GM19351 (cell line): ENCODE data around the gene MAP3K21.

Experiments
- ATAC-seq: cut with Tn5 transposase; IDR thresholded peaks from one replicate; pipeline ENCODE4 v1.9.1; 2021; ENCODE audit warnings: mild to moderate bottlenecking, moderate library complexity; ENCODE audit not compliant: unreplicated experiment

The MAP3K21 gene

DNA sequence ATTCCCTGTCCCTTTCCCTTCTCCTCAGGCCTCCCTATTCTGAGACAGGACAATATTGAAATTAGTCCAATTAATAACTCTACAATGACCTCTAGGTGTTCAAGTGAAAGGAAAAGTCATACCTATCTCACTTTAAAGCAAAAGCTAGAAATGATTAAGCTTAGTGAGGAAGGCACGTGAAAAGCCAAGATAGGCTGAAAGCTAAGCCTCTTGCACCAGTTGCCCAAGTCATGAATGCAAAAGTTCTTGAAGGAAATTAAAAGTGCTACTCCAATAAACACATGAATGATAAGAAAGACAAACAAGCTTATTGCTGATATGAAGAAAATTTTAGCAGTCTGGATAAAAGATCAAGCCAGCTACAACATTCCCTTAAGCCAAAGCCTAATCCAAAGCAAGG, 3.8 kb upstream of the MAP3K21 start:
- ATAC-seq = no peak

DNA sequence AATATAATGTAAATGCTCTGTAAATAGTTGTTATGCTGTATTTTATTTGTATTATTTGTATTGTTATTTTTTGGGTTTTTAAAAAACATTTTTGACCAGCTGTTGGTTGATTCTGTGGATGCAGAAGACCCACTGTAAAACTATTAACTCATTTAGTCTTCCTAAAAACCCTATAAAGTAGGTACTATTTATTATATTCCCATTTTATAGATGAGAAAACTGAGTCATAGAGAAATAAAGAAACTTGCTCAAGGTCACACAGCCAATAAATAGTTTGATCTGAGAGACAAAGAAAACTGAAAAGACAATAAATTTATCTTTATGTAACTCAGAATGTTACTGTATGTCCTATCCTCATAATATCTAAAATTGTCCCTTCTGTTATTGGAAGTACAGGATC, 1.2 kb upstream of the MAP3K21 start:
- no peak for ATAC-seq

DNA sequence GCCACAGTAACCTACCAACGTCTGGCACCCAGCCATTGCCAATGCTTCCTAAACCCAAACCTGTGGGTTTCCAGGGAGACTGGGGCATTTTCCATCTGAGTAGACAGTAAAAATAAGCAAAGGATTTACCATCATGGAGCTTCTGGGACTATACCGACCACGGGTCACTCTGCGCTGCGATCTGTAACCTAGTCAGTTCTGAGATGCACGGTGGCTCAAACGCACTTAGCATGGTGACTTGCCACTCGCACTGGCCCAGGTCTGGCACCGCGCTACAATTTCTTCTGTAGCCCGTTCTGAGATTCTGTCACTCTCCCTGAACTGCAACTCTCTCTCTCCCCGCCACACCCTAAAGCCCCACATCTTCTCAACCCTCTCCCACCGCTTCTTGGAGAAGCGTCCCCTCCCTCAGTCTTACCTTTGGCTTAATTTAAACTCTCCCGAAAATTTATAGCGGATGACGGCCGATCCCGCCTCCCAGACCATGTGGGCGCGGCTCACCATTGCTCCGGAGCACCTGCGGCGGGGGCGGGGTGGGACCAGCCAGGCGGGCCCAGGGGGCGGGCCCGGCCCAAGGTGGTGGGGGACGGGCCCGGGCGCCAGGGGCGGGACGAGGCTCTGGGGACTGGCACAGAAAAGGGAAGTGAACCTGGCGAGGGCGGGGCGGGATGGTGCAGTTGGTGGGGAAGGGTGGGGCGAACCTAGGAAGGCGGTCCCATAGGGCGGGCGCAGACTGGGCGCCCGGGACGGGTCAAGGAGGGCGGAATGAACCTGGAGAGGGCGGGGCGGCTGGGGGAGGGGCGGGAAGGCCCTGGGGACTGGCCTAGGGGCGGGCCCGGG, 493 bp upstream of the MAP3K21 start:
- peak; percentile 85 for ATAC-seq

DNA sequence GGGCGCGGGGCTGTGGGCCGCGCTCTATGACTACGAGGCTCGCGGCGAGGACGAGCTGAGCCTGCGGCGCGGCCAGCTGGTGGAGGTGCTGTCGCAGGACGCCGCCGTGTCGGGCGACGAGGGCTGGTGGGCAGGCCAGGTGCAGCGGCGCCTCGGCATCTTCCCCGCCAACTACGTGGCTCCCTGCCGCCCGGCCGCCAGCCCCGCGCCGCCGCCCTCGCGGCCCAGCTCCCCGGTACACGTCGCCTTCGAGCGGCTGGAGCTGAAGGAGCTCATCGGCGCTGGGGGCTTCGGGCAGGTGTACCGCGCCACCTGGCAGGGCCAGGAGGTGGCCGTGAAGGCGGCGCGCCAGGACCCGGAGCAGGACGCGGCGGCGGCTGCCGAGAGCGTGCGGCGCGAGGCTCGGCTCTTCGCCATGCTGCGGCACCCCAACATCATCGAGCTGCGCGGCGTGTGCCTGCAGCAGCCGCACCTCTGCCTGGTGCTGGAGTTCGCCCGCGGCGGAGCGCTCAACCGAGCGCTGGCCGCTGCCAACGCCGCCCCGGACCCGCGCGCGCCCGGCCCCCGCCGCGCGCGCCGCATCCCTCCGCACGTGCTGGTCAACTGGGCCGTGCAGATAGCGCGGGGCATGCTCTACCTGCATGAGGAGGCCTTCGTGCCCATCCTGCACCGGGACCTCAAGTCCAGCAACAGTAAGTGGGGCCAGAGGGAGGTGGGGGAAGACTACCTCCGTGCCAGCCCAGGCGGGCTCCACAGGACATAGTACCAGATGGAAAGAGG, 808 bp downstream of the MAP3K21 start:
- peak; percentile 19 for ATAC-seq

DNA sequence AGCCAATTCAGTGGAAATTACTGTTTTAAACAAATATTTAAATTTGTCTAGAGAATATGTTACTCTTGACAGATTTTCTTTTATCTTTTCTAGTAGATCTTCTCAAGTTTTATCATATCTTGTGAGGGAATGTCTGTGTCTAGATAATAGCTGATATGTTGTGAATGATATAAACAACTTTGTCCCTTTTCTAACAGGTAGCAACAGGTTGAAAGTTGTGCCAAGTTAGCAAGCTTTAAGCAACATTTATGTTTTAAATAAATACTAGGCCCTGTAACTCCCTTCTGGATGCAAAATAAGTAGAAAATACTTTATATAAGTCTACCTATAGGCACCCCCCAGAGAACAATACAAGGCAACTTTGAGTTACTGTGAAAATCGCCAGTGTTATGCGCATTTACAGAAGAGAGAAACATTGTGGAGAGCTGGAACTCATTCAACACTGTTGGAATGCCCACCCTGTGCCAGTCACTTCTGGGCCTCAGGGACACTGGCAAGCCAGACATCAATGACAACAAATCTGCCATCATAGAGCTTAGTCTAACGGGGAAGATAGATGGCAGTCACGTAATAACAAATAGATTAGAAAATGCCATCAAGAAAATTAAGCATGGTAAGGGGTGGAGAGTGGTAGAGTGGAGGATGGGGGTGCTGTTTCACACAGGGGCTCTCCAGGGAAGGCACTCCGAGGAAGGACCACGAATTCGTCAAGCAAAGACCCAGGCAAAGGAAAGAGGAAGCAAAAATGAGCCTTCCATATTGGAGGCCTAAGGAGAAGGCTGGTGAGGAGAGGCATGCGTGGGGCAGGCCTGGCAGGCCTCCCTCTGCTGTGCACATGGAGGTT, 4.4 kb downstream of the MAP3K21 start:
- no peak for ATAC-seq

DNA sequence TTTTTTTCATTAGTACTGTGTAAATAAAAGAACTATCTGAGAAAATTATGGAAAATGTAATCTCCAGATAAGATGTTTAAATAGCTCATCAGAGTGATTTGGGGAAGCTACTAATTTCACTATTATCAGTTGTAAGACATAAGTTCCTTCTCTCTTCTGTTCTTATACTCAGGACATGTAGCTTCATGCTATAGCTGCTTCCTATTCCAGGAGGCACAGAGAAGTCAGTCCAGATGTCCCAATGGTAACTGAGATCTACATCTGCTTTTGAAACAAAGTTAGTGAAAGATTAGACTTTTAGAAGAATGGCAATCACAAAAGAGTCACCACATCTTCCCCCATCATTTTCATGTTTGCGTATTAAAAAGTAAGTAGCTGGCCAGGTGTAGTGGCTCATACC, 5.6 kb downstream of the MAP3K21 start:
- no peak for ATAC-seq

DNA sequence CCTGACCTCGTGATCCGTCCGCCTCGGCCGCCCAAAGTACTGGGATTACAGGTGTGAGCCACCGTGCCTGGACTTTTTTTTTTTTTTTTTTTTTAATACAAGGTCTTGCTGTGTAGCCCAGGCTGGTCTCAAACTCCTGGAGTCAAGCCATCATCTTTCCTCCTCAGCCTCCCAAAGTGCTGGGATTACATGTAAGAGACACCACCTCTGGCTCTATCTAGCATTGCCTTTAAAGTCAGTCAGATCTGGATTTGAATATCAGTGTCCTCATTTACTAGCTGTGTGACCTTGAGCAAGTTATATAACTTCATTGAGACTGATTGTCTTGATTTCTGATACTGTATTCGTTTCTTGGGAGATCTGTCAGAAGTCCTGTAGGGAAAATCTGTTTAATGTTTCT, 6.6 kb downstream of the MAP3K21 start:
- ATAC-seq = no peak

DNA sequence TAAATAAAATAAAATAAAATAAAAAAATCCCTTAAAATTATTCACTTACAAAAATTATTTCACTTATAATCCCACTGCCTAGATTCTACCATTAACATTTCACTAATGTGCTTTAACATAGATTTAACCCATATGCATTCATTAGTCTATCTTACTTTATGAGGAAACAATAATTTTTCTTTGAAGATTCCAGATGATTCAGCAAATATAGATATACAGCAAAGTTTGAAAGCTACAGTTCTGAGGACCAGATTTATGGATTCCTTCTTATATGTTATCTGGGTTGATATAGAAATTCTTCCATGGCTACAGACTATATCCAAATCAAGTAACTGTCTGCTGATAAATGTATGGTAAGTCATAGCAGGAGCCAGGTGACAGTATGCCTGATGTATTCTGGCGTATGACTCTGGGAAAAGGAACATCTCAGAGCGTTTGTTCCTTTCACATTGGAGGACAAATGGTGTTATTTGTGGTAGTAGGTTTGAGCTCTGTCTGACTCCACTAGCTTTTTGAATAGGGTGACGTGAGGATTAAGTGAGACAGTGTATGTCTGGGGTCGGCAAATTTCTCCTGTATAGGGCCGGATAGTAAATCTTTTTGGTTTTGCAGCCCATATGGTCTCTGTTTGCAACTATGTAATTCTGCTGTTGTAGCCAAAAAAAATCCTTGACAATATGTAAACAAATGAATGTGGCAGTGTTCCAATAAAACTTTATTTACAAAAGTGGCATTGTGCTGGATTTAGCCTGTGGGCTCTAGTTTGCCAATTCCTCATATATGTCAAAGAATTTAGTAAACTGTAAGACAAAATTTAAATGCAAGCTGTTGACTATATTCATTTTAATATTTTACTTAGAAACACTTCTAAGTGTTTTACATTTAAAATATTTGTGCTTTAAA, 9.3 kb downstream of the MAP3K21 start:
- ATAC-seq = no peak

DNA sequence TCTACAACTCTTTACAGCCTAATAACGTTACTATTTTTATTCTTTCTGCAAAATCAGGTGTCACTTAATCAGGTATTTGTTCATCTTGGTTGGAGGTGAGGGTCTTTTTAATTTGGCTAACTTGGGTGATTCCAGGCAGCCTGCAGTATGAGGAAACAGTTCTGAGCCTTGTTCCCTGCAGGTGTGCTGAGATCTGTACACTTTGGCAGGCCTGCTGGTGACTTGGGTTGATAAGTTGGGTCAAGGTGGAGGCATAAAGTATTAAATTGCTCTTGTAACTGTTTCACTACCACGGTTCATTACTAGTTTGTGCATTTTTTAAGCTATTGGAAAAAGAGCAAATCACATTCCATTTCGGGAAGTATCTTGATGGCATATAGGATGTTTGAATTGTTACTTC, 10.0 kb downstream of the MAP3K21 start:
- no peak for ATAC-seq

DNA sequence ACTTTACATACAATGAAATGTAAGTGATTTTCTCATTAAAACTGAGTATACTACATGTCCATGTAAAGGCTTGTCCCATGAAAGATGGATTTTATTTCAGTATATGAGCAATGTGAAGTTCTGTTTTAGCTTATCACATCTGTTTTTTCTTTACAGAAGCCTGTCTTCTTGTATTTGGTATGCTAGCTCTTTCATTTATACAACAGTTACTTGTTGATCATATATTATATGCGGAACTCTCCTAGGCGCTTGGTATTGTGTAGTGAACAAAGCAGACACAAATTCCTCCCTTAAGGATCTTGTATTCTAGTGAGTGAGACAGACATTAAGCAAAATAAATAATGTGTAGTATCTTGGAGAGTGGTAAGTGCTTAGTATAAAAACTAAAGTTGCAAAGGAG, 10.6 kb downstream of the MAP3K21 start:
- no peak for ATAC-seq

DNA sequence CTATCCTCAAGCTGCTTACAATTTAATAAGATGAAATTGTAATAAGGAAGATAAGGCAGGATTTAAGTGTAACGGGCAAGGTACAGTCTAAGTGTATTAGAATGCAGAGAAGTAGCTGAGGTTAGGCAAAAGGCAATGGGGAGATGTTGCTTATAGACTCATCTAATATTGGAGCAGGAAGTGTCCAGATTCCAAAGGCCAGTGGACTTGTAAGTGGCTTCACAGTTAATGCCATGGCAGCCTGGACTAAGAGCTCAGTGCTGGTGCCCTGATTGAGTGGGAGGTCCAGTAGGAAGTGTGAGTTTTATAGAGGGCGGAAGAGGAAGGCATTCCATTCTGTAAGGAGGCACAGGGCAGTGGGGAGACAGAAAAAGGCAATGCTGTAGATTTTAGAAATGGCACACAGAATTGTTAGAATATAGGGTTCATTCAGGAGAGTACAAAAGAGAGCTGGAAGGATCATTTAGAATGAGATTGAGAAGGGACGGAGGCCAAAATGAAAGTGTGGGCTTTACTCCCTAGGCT, 12.6 kb downstream of the MAP3K21 start:
- no peak for ATAC-seq

DNA sequence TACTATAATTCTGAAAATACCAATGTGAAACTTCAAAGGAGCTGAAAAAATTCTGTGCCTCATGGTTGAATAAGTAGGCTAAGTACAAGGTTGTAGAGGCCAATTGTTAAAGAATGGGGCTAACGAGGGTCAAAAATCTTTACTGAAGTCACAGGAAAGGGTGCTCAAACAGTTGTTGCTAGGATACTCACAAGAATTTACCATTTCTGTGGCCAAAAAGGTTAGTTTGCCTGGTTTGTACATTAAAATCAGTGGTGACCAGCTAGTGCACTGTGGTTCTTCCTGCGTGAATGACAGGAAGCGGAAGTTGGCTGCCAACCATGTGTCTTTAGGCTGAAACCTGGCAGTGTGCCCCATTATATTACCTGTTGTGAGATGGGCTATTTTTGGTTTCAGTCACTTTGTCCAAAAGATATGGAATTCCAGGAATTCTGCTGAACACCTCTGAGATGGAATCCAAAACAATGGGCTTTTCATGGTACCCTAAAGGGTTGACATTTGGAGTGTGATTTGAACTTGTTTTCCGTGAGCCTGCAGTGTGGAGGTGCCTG, 13.5 kb downstream of the MAP3K21 start:
- no peak for ATAC-seq

DNA sequence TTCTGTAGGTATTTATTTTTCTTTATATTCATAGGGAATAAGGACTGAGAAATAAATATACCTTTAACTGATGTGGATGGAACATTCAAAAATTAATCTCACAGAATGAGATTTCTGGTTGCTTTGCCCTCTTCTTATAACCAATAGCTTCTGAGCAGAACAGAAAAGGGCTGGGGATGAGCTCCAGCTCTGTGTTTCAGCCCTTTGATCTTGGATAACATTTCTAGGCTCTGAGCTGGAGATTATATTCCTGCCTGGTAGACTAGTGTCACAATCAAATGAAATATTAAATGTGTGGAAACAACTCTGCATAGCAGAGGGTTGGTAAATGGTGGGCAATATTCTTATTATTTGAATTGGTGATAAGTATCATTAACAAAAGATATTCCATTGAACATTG, 14.6 kb downstream of the MAP3K21 start:
- no peak for ATAC-seq

DNA sequence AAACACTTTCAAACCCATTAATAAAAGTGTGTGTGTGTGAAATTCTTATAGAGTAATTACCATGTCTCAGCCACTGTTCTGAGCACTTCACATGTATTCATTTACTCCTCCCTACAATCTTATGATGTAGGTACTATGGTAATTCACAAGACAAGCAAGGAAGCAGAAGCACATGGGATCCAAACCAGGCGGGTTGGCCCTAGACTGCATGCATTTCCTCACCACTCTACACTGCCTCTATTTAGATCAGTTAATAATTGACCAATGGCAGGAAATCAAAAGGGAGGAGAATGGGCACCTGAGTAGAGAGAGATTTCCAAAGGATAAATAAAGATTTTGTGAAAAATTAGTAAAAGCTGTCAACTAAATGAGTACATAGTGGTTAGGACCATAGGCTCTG, 15.7 kb downstream of the MAP3K21 start:
- no peak for ATAC-seq

DNA sequence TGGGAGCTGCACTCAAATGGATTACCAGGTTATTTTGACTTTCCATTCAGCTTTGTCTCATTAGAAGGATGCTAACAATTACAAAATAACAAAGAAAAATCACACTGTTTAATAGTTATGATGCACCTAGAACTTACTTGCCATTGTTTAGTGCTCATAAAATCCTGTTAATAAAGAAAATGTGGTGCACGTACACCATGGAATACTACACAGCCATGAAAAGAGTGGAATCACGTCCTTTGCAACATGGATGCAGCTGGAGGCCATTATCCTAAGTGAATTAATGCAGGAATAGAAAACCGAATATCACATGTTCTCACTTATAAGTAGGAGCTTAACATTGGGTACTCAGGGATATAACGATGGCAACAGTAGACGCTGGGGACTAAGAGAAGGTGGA, 19.8 kb downstream of the MAP3K21 start:
- ATAC-seq = no peak

DNA sequence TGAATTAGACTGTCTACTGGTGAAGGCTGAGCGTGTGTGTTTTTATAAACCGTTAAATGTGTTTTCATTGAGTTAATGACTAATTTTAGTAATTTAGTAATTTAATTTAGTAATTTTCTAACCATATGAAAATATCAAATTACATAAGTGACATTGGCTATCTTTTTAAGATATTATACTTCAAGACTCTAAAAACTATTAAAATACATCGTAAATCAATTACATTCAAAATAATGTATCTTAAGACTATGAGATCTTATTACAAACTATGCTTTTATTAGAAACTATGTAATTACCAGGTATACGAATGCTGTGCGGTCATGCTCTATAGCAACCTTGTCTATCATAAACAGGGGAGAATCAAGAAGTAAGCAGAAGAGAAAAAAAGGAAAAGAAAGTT, 21.6 kb downstream of the MAP3K21 start:
- no peak for ATAC-seq

DNA sequence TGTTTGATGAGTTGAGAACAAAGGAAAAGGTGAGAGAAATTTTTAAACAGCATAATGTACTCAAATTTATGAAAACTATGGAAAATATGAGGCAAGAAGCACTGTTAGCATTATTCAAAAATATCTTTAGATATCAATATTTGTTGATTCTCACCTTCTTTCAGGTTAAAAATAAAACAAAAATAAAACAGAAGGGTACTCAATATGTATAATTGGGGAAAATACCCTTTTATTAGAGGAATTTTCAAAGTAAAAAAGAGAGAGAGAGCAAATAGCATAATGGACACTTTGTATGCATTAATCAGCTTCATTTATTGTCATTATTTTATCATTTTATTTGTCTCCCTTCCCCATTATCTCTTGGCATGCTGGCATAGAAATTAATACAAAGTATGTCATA, 27.5 kb downstream of the MAP3K21 start:
- ATAC-seq = no peak

DNA sequence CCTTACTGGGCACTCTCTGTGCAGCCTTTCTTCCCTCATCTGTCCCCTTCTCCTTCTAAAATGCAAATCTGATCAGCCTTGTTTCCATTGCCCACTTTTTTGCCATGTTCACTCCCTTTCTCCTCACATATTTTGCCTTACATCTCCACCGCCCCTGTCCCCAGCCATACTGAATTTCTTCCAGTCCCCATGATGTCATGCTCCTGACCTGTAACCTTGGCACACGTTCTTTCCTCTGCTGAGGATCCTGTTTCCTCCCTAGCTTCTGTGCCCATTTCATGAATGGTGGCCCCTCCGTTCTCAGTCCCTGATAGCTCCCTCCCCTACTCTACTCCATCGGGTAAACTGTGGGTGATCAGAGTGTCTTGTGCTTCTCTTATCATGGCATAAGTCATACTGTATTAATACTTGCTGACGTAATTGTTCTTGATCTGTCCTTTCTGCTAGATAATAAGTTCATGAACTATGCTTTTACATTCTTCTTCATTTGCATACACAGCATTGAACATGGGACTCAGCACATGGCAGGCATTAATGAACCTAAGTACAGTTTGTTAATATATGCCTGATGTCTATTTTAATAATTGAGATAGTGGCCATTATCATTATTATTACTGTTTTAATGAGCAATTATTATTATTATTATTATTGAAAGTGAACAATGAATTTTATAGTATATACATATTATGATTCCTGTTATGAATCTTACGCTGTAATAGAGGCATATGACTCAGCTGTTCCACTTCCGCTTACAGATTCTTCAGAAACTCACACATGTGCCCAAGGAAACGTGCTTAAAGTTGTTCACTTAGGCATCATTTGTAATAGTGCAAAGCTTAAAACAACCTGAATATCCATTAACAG, 28.5 kb downstream of the MAP3K21 start:
- peak; percentile 85 for ATAC-seq

DNA sequence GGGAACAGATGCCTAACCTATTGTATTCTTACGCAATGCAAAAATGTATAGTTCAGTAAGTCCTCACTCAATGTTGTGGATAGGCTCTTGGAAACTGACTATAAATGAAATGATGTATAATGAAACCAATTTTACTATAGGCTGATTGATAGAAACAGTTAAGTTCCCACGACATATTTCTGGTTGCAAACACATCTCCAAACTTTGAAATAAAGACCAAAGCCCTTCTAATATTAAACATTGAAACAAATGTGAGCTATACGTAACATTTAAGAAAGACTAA, 29.1 kb downstream of the MAP3K21 start:
- ATAC-seq = peak; percentile 36
